Kidney (tissue), 14 donors: ENCODE results near the gene SRRM2. TPM values are rescaled to one million over a fixed set of nuclear protein-coding genes. Genes with fewer than 3 reads are reported as not detected.
A peak's percentile ranks its signal among the peaks of the same experiment; 100 is the strongest.

Source experiments
- DNase-seq, 5 donors: peaks; one replicate each; pipeline ENCODE4 v3.0.0-alpha.2; 2013 to 2020
- FAIRE-seq: peaks from 2 replicates; lab custom pipeline; 2012; peaks lifted over from hg19 to GRCh38; lab: Jason Lieb, UNC
- H3K27ac ChIP-seq, 2 donors: one replicate each; pipeline ENCODE4 v1.7.0; 2013; ENCODE audit warnings: low read depth in 2 of 2, low read length in 2 of 2, inconsistent platforms in 1 of 2
- H3K27me3 ChIP-seq: one replicate; pipeline ENCODE4 v1.7.1; 2013; ENCODE audit warnings: low read length, inconsistent platforms; ENCODE audit not compliant: control insufficient read depth, insufficient read depth
- H3K36me3 ChIP-seq, 3 donors: one replicate each; pipeline versions ENCODE4 v1.7.0 to v1.7.1; 2013; ENCODE audit warnings: low read length in 3 of 3, control low read depth in 1 of 3, inconsistent platforms in 1 of 3; ENCODE audit not compliant: insufficient read depth in 3 of 3, control insufficient read depth in 2 of 3
- H3K4me1 ChIP-seq, 3 donors: one replicate each; pipeline versions ENCODE4 v1.7.0 to v1.7.1; 2013; ENCODE audit warnings: low read length in 3 of 3, inconsistent platforms in 1 of 3, low read depth in 1 of 3; ENCODE audit not compliant: control insufficient read depth in 2 of 3, insufficient read depth in 2 of 3
- H3K4me3 ChIP-seq, 3 donors: one replicate each; pipeline versions ENCODE4 v1.7.0 to v1.8.1; 2013; ENCODE audit warnings: low read length in 3 of 3, control low read depth in 1 of 3, inconsistent platforms in 1 of 3
- H3K9ac ChIP-seq, 3 donors: one replicate each; pipeline versions ENCODE4 v1.7.0 to v1.7.1; 2013; ENCODE audit warnings: low read length in 3 of 3, control low read depth in 1 of 3, inconsistent platforms in 1 of 3
- H3K9me3 ChIP-seq, 3 donors: one replicate each; pipeline versions ENCODE4 v1.7.0 to v1.7.1; 2013; ENCODE audit warnings: low read length in 3 of 3, control low read depth in 1 of 3, inconsistent platforms in 1 of 3; ENCODE audit not compliant: control insufficient read depth in 2 of 3, insufficient read depth in 1 of 3
- intact Hi-C: fragments of 100-400 bp; cut with DNase I; formaldehyde crosslinking; loops from one replicate; pipeline ENCODE4 v1.11.1; 2022
- polyA plus RNA-seq: library from polyadenylated mRNA; stranded (reverse); fragments of 350-450 nt; fragmentation: Illumina TruSeq; extraction: RNeasy Lipid Tissue Mini Kit (QIAGEN cat#74804); gene quantifications from one replicate; pipeline ENCODE4 v1.2.3, GENCODE V29; 2014; ENCODE audit warnings: low read depth, low replicate concordance; ENCODE audit not compliant: insufficient read depth
- total RNA-seq: library from RNA; stranded (reverse); fragmentation: NEBNext Ultra II Directional; extraction: Animal tissue kit (Norgen Biotek cat#: 25700); gene quantifications from one replicate; pipeline ENCODE4 v1.2.1, GENCODE V29; 2021
- TF ChIP-seq, protein P1 (sequence below): IDR thresholded peaks from 3 replicates; pipeline ENCODE4 v1.5.1; 2012; ENCODE audit warnings: mild to moderate bottlenecking, moderate library complexity, borderline replicate concordance; ENCODE audit not compliant: insufficient read depth; ENCODE audit errors: extremely low read depth
- donor health status: control.
- donor health status: control.
- donor health status: control.
- donor health status: control.
- donor health status: control.
- donor health status: DM: yes; HTN: yes; CAD: no.
- donor health status: Normal renal cell carcinoma (clear cell type).

Gene SRRM2
- total and polyA plus RNA-seq, 2 donors from 2014 or later = 386 to 621 TPM

DNA sequence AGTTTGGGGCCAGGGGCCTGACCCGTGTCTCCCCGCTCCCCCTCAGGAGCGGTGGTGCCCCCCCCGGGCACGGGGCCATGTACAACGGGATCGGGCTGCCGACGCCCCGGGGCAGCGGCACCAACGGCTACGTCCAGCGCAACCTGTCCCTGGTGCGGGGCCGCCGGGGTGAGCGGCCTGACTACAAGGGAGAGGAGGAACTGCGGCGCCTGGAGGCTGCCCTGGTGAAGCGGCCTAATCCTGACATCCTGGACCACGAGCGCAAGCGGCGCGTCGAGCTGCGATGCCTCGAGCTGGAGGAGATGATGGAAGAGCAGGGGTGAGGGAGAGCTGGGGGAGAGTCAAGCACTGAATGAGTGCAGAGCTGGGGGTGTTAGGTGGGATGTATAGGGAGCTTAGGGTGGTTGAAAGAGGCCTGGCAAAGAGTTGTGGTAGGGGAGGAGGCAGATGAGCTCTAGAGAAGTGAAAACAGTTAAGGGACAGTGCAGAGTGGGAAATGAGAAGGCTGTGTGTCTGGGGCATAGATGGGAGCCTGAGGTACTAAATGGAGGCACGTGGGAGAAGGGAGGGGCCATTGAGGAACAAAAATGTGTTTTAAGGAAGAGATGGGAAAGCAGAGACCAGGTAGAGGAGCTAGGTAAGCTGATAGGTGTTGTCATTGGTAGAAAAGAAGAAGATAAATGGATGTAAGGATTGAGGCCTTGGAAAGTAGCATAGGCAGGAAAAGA, 4.0 kb downstream of the SRRM2 start:
- intact Hi-C loops = no loop called here

DNA sequence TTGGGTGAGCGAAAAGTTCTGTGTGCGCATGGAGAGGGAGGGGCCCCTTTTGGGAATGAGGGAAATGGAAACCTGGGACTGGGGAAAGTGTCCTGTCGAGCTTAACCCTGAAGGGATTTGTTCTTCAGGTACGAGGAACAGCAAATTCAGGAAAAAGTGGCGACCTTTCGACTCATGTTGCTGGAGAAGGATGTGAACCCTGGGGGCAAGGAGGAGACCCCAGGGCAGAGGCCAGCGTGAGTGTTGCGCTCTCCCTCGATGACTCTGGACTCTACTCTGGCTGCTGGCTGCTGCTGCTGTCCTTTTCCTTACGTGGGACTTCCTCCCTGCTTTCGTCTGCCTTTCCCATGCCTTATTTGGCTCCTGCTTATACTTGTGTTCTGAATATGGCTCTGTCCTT, 4.9 kb downstream of the SRRM2 start:
- Histone ChIP-seq H3K36me3 (peaks cover 24 to 56% (median 48%) of the 10 kb centered on the region in 3 donors), H3K27ac (no peak overlapping the region), H3K27me3 (no peaks in the 10 kb centered on the region), H3K4me3 (no peak overlapping the region), H3K4me1 (peaks cover 0 to 25% (median 9%) of the 10 kb centered on the region in 3 donors), H3K9me3 (no peaks in the 10 kb centered on the region), H3K9ac (no peak overlapping the region)
- TF ChIP-seq, protein P1, sequence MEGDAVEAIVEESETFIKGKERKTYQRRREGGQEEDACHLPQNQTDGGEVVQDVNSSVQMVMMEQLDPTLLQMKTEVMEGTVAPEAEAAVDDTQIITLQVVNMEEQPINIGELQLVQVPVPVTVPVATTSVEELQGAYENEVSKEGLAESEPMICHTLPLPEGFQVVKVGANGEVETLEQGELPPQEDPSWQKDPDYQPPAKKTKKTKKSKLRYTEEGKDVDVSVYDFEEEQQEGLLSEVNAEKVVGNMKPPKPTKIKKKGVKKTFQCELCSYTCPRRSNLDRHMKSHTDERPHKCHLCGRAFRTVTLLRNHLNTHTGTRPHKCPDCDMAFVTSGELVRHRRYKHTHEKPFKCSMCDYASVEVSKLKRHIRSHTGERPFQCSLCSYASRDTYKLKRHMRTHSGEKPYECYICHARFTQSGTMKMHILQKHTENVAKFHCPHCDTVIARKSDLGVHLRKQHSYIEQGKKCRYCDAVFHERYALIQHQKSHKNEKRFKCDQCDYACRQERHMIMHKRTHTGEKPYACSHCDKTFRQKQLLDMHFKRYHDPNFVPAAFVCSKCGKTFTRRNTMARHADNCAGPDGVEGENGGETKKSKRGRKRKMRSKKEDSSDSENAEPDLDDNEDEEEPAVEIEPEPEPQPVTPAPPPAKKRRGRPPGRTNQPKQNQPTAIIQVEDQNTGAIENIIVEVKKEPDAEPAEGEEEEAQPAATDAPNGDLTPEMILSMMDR = no peak
- DNase-seq (peak in 1 of 5 donors; percentile 15), FAIRE-seq (no peak)
- intact Hi-C loops = no loop called here

More for the DNA sequence above, 4.0 kb downstream of the SRRM2 start:
- FAIRE-seq (no peak), DNase-seq (peak in 1 of 5 donors; percentile 74)
- H3K4me3 ChIP-seq = no peak overlapping the region
- H3K9me3 ChIP-seq = peaks cover 0 to 3% (median 0%) of the 10 kb centered on the region in 3 donors
- peaks cover 0 to 27% (median 9%) of the 10 kb centered on the region in 3 donors for H3K4me1 ChIP-seq
- no peak overlapping the region for H3K9ac ChIP-seq
- H3K27ac ChIP-seq = no peak overlapping the region
- no peaks in the 10 kb centered on the region for H3K27me3 ChIP-seq
- TF ChIP-seq, protein P1 = no peak
- peaks cover 23 to 47% (median 39%) of the 10 kb centered on the region in 3 donors for H3K36me3 ChIP-seq

DNA sequence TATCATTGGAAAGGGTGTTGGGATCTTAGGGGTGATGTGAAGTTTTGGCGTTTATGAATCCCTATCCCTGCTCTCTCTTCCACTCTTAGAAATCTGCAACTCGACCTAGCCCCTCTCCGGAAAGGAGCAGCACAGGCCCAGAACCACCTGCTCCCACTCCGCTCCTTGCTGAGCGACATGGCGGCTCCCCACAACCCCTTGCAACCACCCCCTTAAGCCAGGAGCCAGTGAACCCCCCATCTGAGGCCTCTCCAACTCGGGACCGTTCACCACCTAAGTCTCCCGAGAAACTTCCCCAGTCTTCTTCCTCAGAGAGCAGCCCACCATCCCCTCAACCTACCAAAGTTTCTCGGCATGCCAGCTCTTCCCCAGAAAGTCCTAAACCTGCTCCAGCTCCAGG, 9.0 kb downstream of the SRRM2 start:
- peaks cover 0 to 3% (median 0%) of the 10 kb centered on the region in 3 donors for H3K4me1 ChIP-seq
- no peak overlapping the region for H3K27ac ChIP-seq
- intact Hi-C loops = no loop called here
- FAIRE-seq (no peak), DNase-seq (peak in 1 of 5 donors; percentile 9)
- H3K36me3 ChIP-seq = peaks cover 51 to 91% (median 79%) of the 10 kb centered on the region in 3 donors
- no peak overlapping the region for H3K4me3 ChIP-seq
- no peaks in the 10 kb centered on the region for H3K27me3 ChIP-seq
- no peaks in the 10 kb centered on the region for H3K9me3 ChIP-seq
- H3K9ac ChIP-seq = no peak overlapping the region
- TF ChIP-seq, protein P1 = no peak
